Keratinocyte (primary cell): ENCODE data around the gene SMCHD1. TPM values are rescaled to one million over a fixed set of nuclear protein-coding genes. Genes with fewer than 3 reads are reported as not detected.
"Not testable (repeated sequence)": the region's sequence is repeated elsewhere in the genome, so short reads cannot be mapped to it uniquely, and the experiment has no call there.

Experiments
- DNase-seq: peaks from one replicate; pipeline ENCODE4 v3.0.0-alpha.2; 2011; ENCODE audit warnings: low read depth, missing footprints, low spot score
- FAIRE-seq: peaks from 2 replicates; lab custom pipeline; 2011; peaks lifted over from hg19 to GRCh38; lab: Jason Lieb, UNC
- H2AFZ ChIP-seq: 2 replicates; pipeline ENCODE4 v1.6.0; 2012; ENCODE audit warnings: low read length, control low read depth, inconsistent platforms; ENCODE audit not compliant: control insufficient read depth
- H3K27ac ChIP-seq: 2 replicates; pipeline ENCODE4 v1.5.1; 2011; ENCODE audit warnings: low read length; ENCODE audit not compliant: control insufficient read depth, insufficient read depth
- H3K27me3 ChIP-seq: 3 replicates; pipeline ENCODE4 v1.6.0; 2011; ENCODE audit warnings: low read length; ENCODE audit not compliant: control insufficient read depth, insufficient read depth; ENCODE audit errors: extremely low read depth
- H3K36me3 ChIP-seq, 2 experiments: 2 replicates in 1 of 2; 3 replicates in 1 of 2; pipeline ENCODE4 v1.5.1; 2011; ENCODE audit warnings: low read length in 2 of 2, mild to moderate bottlenecking in 1 of 2; ENCODE audit not compliant: control insufficient read depth in 2 of 2, insufficient read depth in 2 of 2; ENCODE audit errors: extremely low read depth in 1 of 2
- H3K4me1 ChIP-seq: 3 replicates; pipeline ENCODE4 v1.5.1; 2011; ENCODE audit warnings: low read length; ENCODE audit not compliant: control insufficient read depth, insufficient read depth; ENCODE audit errors: extremely low read depth
- H3K4me2 ChIP-seq: 3 replicates; pipeline ENCODE4 v1.6.0; 2011; ENCODE audit warnings: low read depth, low read length; ENCODE audit not compliant: control insufficient read depth, insufficient read depth; ENCODE audit errors: extremely low read depth
- H3K4me3 ChIP-seq, 3 experiments: fragments of 200-600 bp in 1 of 3; sonication (generic) in 1 of 3; 2 replicates in 2 of 3; 3 replicates in 1 of 3; pipeline ENCODE4 v1.5.1; 2011 to 2016; ENCODE audit warnings: low read length in 3 of 3, mild to moderate bottlenecking in 3 of 3, control low read depth in 2 of 3, inconsistent platforms in 1 of 3, low read depth in 1 of 3, mixed read lengths in 1 of 3, mixed run types in 1 of 3, moderate library complexity in 1 of 3; ENCODE audit not compliant: control insufficient read depth in 2 of 3, insufficient read depth in 2 of 3; ENCODE audit errors: extremely low read depth in 1 of 3
- H3K79me2 ChIP-seq: 2 replicates; pipeline ENCODE4 v1.6.0; 2012; ENCODE audit warnings: low read length; ENCODE audit not compliant: control insufficient read depth, insufficient read depth
- H3K9ac ChIP-seq: 3 replicates; pipeline ENCODE4 v1.6.0; 2011; ENCODE audit warnings: low read length; ENCODE audit not compliant: control insufficient read depth, insufficient read depth; ENCODE audit errors: extremely low read depth
- H3K9me1 ChIP-seq: 3 replicates; pipeline ENCODE4 v1.6.0; 2011; ENCODE audit warnings: low read length; ENCODE audit not compliant: control insufficient read depth, insufficient read depth; ENCODE audit errors: extremely low read depth
- H3K9me3 ChIP-seq: 2 replicates; pipeline ENCODE4 v1.5.1; 2012; ENCODE audit warnings: low read depth, low read length; ENCODE audit not compliant: control insufficient read depth
- H4K20me1 ChIP-seq: 3 replicates; pipeline ENCODE4 v1.6.0; 2011; ENCODE audit warnings: low read length; ENCODE audit not compliant: control insufficient read depth, insufficient read depth; ENCODE audit errors: extremely low read depth
- EZH2 ChIP-seq: IDR thresholded peaks from one replicate; pipeline ENCODE4 v1.6.1; 2012; ENCODE audit warnings: inconsistent platforms, mild to moderate bottlenecking, low read length, moderate library complexity
- dilution Hi-C: fragments of 300-500 bp; cut with MboI; formaldehyde crosslinking; loops from one replicate; pipeline ENCODE4 v1.7.0; 2020; ENCODE audit warnings: low sequenced_read_pairs; ENCODE audit not compliant: extremely low pct_ligation_motif_present
- polyA plus RNA-seq, 5 experiments: library from polyadenylated mRNA; depleted of rRNA in 3 of 5; stranded (reverse) in 3 of 5; stranded (forward) in 1 of 5; unstranded in 1 of 5; fragments of >200 nt; gene quantifications; 1 replicate in 1 of 5; 2 replicates in 3 of 5; 3 replicates in 1 of 5; pipeline versions ENCODE4 v1.2.1 to v1.2.3, GENCODE V29; 2011 to 2012; ENCODE audit warnings: missing spikeins in 2 of 5, low read depth in 1 of 5, low replicate concordance in 1 of 5
- TF ChIP-seq, protein P1 (sequence below), 3 experiments: IDR thresholded peaks in 1 of 3; conservative IDR thresholded peaks in 1 of 3; optimal IDR thresholded peaks in 1 of 3; 2 replicates in 2 of 3; 3 replicates in 1 of 3; pipeline versions ENCODE3 to v1.5.1; 2011; ENCODE audit warnings: low read length in 3 of 3, mild to moderate bottlenecking in 3 of 3, moderate library complexity in 2 of 3, control low read depth in 1 of 3, inconsistent platforms in 1 of 3; ENCODE audit not compliant: insufficient read depth in 2 of 3; ENCODE audit errors: extremely low read depth in 1 of 3

SMCHD1 gene
- polyA plus RNA-seq, 1 donor (not counting 4 experiments of a cell fraction or from before 2014, with no cell fraction given) = 18.5 TPM

DNA sequence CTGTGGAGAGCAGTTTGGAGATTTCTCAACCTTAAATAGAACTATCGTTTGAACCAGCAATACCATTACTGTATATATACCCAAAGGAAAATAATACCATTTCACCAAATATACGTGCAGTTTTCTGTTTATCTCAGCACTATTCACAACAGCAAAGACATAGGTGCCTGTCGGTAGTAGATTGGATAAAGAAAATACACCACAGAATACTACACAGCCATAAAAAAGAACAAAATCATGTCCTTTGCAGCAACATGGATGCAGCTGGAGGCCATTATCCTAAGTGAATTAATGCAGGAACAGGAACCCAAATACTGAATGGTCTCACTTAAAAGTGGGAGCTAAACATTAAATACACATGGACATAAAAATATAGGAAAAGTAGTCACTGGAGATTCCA is 81.3 kb downstream of the SMCHD1 start:
- no peaks in the 10 kb centered on the region for H4K20me1 ChIP-seq
- H3K4me2 ChIP-seq = no peak overlapping the region
- no peak overlapping the region for H3K4me3 ChIP-seq
- no peaks in the 10 kb centered on the region for H3K9me3 ChIP-seq
- dilution Hi-C loops = no loop called here
- no peak for TF ChIP-seq EZH2
- TF ChIP-seq, protein P1, sequence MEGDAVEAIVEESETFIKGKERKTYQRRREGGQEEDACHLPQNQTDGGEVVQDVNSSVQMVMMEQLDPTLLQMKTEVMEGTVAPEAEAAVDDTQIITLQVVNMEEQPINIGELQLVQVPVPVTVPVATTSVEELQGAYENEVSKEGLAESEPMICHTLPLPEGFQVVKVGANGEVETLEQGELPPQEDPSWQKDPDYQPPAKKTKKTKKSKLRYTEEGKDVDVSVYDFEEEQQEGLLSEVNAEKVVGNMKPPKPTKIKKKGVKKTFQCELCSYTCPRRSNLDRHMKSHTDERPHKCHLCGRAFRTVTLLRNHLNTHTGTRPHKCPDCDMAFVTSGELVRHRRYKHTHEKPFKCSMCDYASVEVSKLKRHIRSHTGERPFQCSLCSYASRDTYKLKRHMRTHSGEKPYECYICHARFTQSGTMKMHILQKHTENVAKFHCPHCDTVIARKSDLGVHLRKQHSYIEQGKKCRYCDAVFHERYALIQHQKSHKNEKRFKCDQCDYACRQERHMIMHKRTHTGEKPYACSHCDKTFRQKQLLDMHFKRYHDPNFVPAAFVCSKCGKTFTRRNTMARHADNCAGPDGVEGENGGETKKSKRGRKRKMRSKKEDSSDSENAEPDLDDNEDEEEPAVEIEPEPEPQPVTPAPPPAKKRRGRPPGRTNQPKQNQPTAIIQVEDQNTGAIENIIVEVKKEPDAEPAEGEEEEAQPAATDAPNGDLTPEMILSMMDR (optimal IDR thresholded peaks at IDR 0.05 in 1 of 3, IDR thresholded peaks at IDR 0.05 in 1 of 3, conservative IDR thresholded peaks at IDR 0.05 in 1 of 3; ENCODE audit: extremely low read depth in 1 of 3, insufficient read depth in 2 of 3, low read length in 3 of 3) = no peak
- no peak overlapping the region for H3K27ac ChIP-seq
- no peaks in the 10 kb centered on the region for H3K79me2 ChIP-seq
- H3K36me3 ChIP-seq = peaks cover 3 to 20% of the 10 kb centered on the region in 2 experiments
- H3K27me3 ChIP-seq = no peaks in the 10 kb centered on the region
- DNase-seq = no peak
- H3K9ac ChIP-seq = no peak overlapping the region
- H3K9me1 ChIP-seq = no peaks in the 10 kb centered on the region
- FAIRE-seq = no peak
- no peaks in the 10 kb centered on the region for H3K4me1 ChIP-seq
- no peak overlapping the region for H2AFZ ChIP-seq

DNA sequence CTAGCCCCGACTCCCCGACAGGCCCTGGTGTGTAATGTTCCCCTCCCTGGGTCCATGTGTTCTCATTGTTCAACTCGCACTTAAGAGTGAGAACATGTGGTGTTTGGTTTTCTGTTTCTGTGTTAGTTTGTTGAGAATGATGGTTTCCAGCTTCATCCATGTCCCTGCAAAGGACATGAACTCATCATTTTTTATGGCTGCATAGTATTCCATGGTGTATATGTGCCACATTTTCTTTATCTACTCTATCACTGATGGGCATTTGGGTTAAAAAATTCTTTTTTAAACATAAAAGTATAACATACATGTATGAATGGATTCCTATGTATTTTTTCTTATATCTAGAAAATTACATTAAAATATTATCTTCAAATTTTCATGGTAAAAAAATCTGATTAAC is 84.6 kb downstream of the SMCHD1 start:
- H4K20me1 ChIP-seq, H3K27ac ChIP-seq, H3K4me3 ChIP-seq, H3K4me2 ChIP-seq, DNase-seq, H3K9me1 ChIP-seq, FAIRE-seq, H3K79me2 ChIP-seq, H3K9ac ChIP-seq, H2AFZ ChIP-seq, H3K27me3 ChIP-seq, H3K4me1 ChIP-seq, H3K9me3 ChIP-seq, dilution Hi-C loops: not testable (repeated sequence)
- H3K36me3 ChIP-seq = peaks cover 1 to 15% of the 10 kb centered on the region in 2 experiments

DNA sequence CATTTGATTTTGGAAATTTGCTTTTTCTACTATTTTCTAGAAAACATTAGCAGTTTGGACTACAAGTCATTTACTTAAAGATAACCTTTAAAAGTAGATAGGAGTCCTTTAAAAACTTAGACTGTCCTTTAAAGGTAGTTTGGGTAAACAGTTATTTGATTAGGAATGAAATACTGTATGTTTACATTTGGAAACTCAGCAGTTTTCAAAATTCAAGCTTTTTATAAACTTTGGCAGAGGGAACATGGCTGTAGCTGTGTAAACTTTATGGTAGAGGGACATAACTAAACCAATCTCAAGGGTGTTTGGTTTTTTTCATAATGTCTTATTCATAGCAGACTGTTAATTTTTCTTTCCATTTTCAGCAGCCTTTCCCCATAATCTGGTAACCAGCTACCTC is 90.7 kb downstream of the SMCHD1 start:
- dilution Hi-C loops = no loop called here
- FAIRE-seq = no peak

More for the DNA sequence above, 90.7 kb downstream of the SMCHD1 start:
- Histone ChIP-seq H3K4me3 (no peak overlapping the region), H3K9ac (no peak overlapping the region), H2AFZ (no peak overlapping the region), H3K27ac (no peak overlapping the region), H3K4me1 (peaks cover 4% of the 10 kb centered on the region), H3K79me2 (no peaks in the 10 kb centered on the region), H3K4me2 (no peak overlapping the region), H3K9me1 (no peaks in the 10 kb centered on the region), H3K9me3 (no peaks in the 10 kb centered on the region), H4K20me1 (no peaks in the 10 kb centered on the region), H3K27me3 (no peaks in the 10 kb centered on the region), H3K36me3 (peaks cover 3 to 12% of the 10 kb centered on the region in 2 experiments)
- TF ChIP-seq, protein P1 (optimal IDR thresholded peaks at IDR 0.05 in 1 of 3, IDR thresholded peaks at IDR 0.05 in 1 of 3, conservative IDR thresholded peaks at IDR 0.05 in 1 of 3; ENCODE audit: extremely low read depth in 1 of 3, insufficient read depth in 2 of 3, low read length in 3 of 3) = no peak
- no peak for TF ChIP-seq EZH2
- DNase-seq = no peak
